HepG2 (cell line): ENCODE data around the gene MAPK12. TPM values are rescaled to one million over a fixed set of nuclear protein-coding genes. Genes with fewer than 3 reads are reported as not detected.

Experiments
- CBX1 ChIP-seq: IDR thresholded peaks from one replicate; pipeline ENCODE4 v1.6.1; 2016; ENCODE audit warnings: antibody characterized with exemption, low read depth
- CCDC6 ChIP-seq: sonication (generic); formaldehyde crosslinking; IDR thresholded peaks from 2 replicates; pipeline ENCODE4 v1.8.1; 2022; ENCODE audit warnings: mild to moderate bottlenecking, missing genetic modification reagents, moderate library complexity
- CHD4 ChIP-seq: fragments of 200-600 bp; sonication (generic); IDR thresholded peaks from 2 replicates; pipeline ENCODE4 v1.7.0; 2017; ENCODE audit warnings: mild to moderate bottlenecking, low read length, borderline replicate concordance
- HMGXB4 ChIP-seq, 2 experiments: sonication (generic) in 1 of 2; formaldehyde crosslinking in 1 of 2; IDR thresholded peaks; 2 replicates each; pipeline versions ENCODE4 v1.4.0 to v1.6.1; 2018 to 2020; ENCODE audit warnings: missing genetic modification reagents in 2 of 2, borderline replicate concordance in 1 of 2, low read depth in 1 of 2, mild to moderate bottlenecking in 1 of 2, missing biosample characterization in 1 of 2
- IKZF4 ChIP-seq: sonication (generic); formaldehyde crosslinking; IDR thresholded peaks from 2 replicates; pipeline ENCODE4 v1.5.1; 2020; ENCODE audit warnings: borderline replicate concordance, mild to moderate bottlenecking, low read depth, missing genetic modification reagents; ENCODE audit errors: not compliant biosample characterization
- NFKB2 ChIP-seq: sonication (generic); formaldehyde crosslinking; IDR thresholded peaks from 2 replicates; pipeline ENCODE4 v1.4.0; 2020; ENCODE audit warnings: missing genetic modification reagents, borderline replicate concordance
- PATZ1 ChIP-seq: sonication (generic); formaldehyde crosslinking; IDR thresholded peaks from 2 replicates; pipeline ENCODE4 v1.4.0; 2020; ENCODE audit warnings: missing genetic modification reagents
- TRAFD1 ChIP-seq: sonication (generic); formaldehyde crosslinking; IDR thresholded peaks from 2 replicates; pipeline ENCODE4 v1.5.1; 2020; ENCODE audit warnings: missing genetic modification reagents, mild to moderate bottlenecking, borderline replicate concordance
- ZBTB20 ChIP-seq: sonication (generic); formaldehyde crosslinking; IDR thresholded peaks from 2 replicates; pipeline ENCODE4 v1.8.1; 2023; ENCODE audit warnings: missing genetic modification reagents, low read depth, mild to moderate bottlenecking, borderline replicate concordance
- ZBTB7B ChIP-seq: sonication (generic); formaldehyde crosslinking; IDR thresholded peaks from 2 replicates; pipeline ENCODE4 v1.4.0; 2020; ENCODE audit warnings: missing genetic modification reagents
- ZFY ChIP-seq: sonication (generic); formaldehyde crosslinking; IDR thresholded peaks from 2 replicates; pipeline ENCODE4 v1.4.0; 2020; ENCODE audit warnings: missing genetic modification reagents
- ZNF253 ChIP-seq: sonication (generic); formaldehyde crosslinking; IDR thresholded peaks from 2 replicates; pipeline ENCODE4 v1.8.0; 2022; ENCODE audit warnings: mild to moderate bottlenecking, missing genetic modification reagents, borderline replicate concordance
- ZNF562 ChIP-seq: sonication (generic); formaldehyde crosslinking; IDR thresholded peaks from 2 replicates; pipeline ENCODE4 v1.8.0; 2022; ENCODE audit warnings: missing genetic modification reagents, borderline replicate concordance
- polyA plus RNA-seq, 8 experiments: library from polyadenylated mRNA; depleted of rRNA in 3 of 8; stranded (reverse) in 7 of 8; unstranded in 1 of 8; fragments of >200 nt; fragmentation: Illumina TruSeq in 4 of 8; extraction: Trizol in 4 of 8; gene quantifications; 2 replicates each; pipeline versions ENCODE4 v1.2.1 to v1.2.3, GENCODE V29; 2011 to 2016; ENCODE audit warnings: low read depth in 4 of 8, missing spikeins in 1 of 8, mixed read lengths in 1 of 8; ENCODE audit not compliant: insufficient read depth in 1 of 8
- total RNA-seq, 5 experiments: library from RNA; depleted of rRNA; stranded (reverse); fragments of >200 nt; fragmentation: Illumina TruSeq; extraction: Trizol; gene quantifications; 2 replicates each; pipeline ENCODE4 v1.2.3, GENCODE V29; 2016; ENCODE audit warnings: low read depth in 1 of 5

Gene MAPK12
- total and polyA plus RNA-seq, 2 of the 13 experiments (the other 11 are each of a cell fraction or from before 2014, with no cell fraction given) = 22.2 to 23.3 TPM

DNA sequence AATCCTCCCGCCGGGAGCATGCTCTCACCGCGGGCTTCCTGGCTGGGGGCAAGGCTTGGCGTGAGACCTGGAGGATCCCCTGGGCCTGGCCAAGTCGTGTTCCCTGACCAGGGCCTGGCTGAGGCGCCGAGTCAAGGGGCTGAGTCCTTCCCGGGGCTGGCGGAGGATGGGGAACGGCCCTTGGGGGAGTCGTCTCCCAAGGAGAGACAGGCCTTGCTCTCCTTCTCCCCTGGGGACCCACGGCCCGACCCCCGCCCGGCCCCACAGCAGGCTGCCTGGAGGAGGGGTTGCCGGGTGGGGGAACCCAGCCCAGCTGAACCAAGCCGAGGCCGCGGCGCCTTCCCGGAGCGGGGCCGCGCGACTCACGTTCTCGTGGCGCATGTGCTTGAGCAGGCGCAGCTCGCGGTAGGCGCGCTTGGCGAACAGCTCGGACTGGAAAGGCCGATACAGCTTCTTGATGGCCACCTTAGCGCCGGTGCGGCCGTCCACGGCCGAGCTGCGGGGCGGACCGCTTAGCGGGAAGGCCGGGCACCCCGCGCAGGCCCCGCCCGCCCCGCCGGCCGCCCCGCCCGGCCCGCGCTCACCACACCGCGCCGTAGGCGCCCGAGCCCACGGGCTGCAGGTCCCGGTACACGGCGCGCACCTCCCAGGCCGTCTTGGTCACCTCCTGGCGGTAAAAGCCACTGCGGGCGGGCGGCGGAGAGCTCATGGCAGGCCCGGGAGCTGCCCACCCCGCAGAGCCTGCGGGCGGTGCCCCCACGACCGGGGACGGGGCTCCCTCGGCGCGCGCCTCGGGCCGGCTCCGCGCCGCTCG, 475 bp downstream of the MAPK12 start (continued):
- peak; percentile 3; the same call in 1 of the 2 replicates for TF ChIP-seq PATZ1 (CRISPR knock-in tag)
- no peak for TF ChIP-seq ZNF562 (CRISPR knock-in tag)
- no peak for TF ChIP-seq TRAFD1 (CRISPR knock-in tag)
- TF ChIP-seq CHD4 = no peak
- peak; percentile 84 for TF ChIP-seq IKZF4
- no peak for TF ChIP-seq CBX1
- TF ChIP-seq ZFY (CRISPR knock-in tag) = peak; percentile 78
- 0 out of 4 replicates have a peak, but pooled peaks of 1 of the 2 experiments have one; percentile 23 for TF ChIP-seq HMGXB4 (CRISPR knock-in tag; IDR thresholded peaks at IDR 0.05; ENCODE audit: borderline replicate concordance in 1 of 2, low read depth in 1 of 2)
- TF ChIP-seq ZNF253 = no peak
- TF ChIP-seq CCDC6 = peak; percentile 43; the same call in 1 of the 2 replicates
- no peak for TF ChIP-seq ZBTB7B
- TF ChIP-seq ZBTB20 (CRISPR knock-in tag) = no peak
- peak; percentile 58; the same call in 1 of the 2 replicates for TF ChIP-seq NFKB2
